ENCODE data around the gene XRCC2.
"Not testable (repeated sequence)": the region's sequence is repeated elsewhere in the genome, so short reads cannot be mapped to it uniquely, and the experiment has no call there.

The XRCC2 gene

GRCh38 chr7:152675759-152676636, at the start of gene XRCC2:
XRCC2 (minus strand) TSS chr7:152676141; CDS start chr7:152676079, 62 bp downstream.
- DNase-seq (ENCODE audit: low read depth), result peak; percentile 89
- H3K4me3 ChIP-seq (ENCODE audit: low read length), result peak within 1 kb of the TSS; percentile 50
- no peak for TF ChIP-seq CTCF (IDR thresholded peaks at IDR 0.05; ENCODE audit: insufficient read depth, low read depth, low read length, missing control alignments)

- H3K4me3 ChIP-seq (ENCODE audit: low read length), result no peak overlapping the region
- DNase-seq (ENCODE audit: low read depth), result no peak
- no peak for TF ChIP-seq CTCF (IDR thresholded peaks at IDR 0.05; ENCODE audit: insufficient read depth, low read depth, low read length, missing control alignments)
Measured at GRCh38 chr7:152723364-152723763, 47.4 kb upstream of the XRCC2 start.

- not testable (repeated sequence) for DNase-seq (ENCODE audit: low read depth)
Measured at GRCh38 chr7:152712412-152713042, 36.6 kb upstream of the XRCC2 start.

GRCh38 chr7:152711444-152711944, 35.6 kb upstream of the XRCC2 start:
- no peak overlapping the region for H3K4me3 ChIP-seq (ENCODE audit: low read length)
- no peak for TF ChIP-seq CTCF (IDR thresholded peaks at IDR 0.05; ENCODE audit: insufficient read depth, low read depth, low read length, missing control alignments)
- DNase-seq (ENCODE audit: low read depth), result peak; percentile 43

More at GRCh38 chr7:152712412-152713042, 36.6 kb upstream of the XRCC2 start:
- not testable (repeated sequence) for H3K4me3 ChIP-seq (ENCODE audit: low read length)

GRCh38 chr7:152710153-152710442, 34.2 kb upstream of the XRCC2 start:
- no peak for DNase-seq (ENCODE audit: low read depth)
- H3K4me3 ChIP-seq (ENCODE audit: low read length), result no peak overlapping the region
- TF ChIP-seq CTCF (IDR thresholded peaks at IDR 0.05; ENCODE audit: insufficient read depth, low read depth, low read length, missing control alignments), result no peak

- no peak overlapping the region for H3K4me3 ChIP-seq (ENCODE audit: low read length)
- peak; percentile 77 for DNase-seq (ENCODE audit: low read depth)
- TF ChIP-seq CTCF (IDR thresholded peaks at IDR 0.05; ENCODE audit: insufficient read depth, low read depth, low read length, missing control alignments), result no peak
Measured at GRCh38 chr7:152709287-152710152, 33.6 kb upstream of the XRCC2 start.

All from epithelial cell of esophagus (primary cell).